GM12873 (cell line): ENCODE results near the gene ALDH1A1.

Experiments
- TF ChIP-seq, protein P1 (sequence below): IDR thresholded peaks from 2 replicates; pipeline ENCODE4 v1.5.1; 2012; ENCODE audit warnings: low read depth, mild to moderate bottlenecking, moderate library complexity, low read length, control low read depth; ENCODE audit not compliant: insufficient read depth; ENCODE audit errors: missing control alignments

ALDH1A1 gene

DNA sequence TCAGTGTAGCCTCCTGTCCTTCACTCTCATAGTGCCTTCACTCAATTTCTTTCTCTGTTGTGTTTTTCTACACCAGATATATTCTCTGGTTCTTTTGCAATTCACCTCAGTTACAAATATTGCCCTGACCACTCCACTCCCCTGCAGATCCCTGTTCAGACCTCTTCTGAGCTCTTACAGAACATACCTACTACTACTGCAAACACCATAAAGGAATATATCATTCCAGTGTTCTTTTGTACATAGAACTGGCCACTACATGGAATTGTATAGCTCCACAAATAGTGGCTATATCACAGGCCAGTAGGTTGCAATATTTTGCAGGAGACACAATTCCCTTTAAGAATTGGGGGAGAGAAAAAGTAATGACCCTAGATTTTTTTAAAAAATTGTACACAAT lies 21.0 kb downstream of the ALDH1A1 start:
- TF ChIP-seq, protein P1, sequence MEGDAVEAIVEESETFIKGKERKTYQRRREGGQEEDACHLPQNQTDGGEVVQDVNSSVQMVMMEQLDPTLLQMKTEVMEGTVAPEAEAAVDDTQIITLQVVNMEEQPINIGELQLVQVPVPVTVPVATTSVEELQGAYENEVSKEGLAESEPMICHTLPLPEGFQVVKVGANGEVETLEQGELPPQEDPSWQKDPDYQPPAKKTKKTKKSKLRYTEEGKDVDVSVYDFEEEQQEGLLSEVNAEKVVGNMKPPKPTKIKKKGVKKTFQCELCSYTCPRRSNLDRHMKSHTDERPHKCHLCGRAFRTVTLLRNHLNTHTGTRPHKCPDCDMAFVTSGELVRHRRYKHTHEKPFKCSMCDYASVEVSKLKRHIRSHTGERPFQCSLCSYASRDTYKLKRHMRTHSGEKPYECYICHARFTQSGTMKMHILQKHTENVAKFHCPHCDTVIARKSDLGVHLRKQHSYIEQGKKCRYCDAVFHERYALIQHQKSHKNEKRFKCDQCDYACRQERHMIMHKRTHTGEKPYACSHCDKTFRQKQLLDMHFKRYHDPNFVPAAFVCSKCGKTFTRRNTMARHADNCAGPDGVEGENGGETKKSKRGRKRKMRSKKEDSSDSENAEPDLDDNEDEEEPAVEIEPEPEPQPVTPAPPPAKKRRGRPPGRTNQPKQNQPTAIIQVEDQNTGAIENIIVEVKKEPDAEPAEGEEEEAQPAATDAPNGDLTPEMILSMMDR, result no peak

DNA sequence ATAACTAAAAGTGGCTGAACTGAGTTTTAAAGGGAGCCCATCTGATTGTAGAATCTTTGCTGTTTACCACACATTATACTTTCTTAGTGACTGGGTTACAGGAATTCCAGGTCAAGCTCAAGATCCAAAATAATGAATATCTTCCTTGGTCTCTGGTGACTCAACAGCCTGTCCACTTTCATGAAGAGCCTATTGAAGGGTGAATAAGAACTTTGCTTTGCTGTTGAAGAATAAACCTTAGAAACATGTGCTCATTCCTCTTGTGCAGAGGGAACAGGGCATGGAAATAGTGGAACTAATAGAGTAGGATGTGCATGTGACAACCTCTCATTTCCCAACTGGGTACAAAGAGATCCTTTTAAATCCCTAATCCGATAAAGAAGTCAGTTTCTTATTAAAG lies 21.4 kb downstream of the ALDH1A1 start:
- TF ChIP-seq, protein P1, result no peak

DNA sequence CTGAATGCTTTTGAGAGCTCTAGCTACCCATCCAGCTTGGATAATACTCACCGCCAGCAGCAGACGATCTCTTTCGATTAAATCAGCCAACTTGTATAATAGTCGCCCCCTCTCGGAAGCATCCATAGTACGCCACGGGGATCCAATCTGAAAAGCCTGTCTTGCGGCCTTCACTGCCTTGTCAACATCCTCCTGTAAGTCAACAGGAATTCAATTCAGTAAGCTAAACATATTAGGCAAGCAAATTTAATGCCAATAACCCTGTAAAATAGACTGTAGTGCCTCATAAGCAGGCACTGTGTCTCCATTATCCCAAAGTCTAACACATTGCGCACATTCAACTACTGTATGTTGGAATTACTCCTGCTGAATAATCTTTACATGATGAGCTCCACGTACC lies 22.0 kb downstream of the ALDH1A1 start:
- TF ChIP-seq, protein P1, result no peak

DNA sequence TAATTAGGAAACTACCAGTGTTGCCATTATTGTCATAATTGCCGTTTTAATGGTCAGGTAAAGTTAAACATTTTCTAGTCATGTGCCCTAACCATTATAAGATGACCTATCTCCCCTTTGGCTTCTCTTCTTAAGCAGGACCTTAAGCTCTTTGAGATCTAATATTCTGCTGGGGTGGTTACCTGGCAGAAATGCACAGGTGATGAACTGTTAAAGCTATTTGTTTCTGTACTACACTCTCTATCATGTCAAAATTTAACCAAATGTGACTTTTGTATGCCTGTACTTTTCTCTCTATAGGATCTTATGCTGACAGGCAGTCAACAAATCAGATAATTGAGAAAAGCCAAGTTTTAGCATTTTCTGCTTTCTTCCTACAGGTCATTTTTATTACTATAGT lies 23.3 kb downstream of the ALDH1A1 start:
- TF ChIP-seq, protein P1, result no peak

DNA sequence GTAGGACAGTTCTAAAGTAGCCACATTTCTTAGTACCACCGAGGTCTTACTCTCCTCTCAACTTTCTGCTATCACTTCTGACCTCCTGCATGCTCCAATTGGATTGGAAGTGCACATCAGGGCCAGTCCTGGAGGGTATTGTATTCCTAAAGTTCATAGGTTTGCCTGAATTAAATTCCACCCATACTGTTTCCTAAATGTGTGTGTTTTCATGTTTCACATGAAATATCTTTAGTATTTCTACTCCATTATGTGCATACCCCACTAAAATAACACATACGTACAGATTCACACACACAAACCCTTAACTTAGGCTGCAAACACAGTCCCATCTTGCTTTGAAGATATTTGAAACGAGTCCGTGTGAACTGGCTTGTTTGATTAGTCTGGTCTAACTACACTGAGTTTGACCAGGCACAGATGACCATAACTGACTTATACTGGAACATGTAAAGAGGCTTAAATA lies 24.8 kb downstream of the ALDH1A1 start:
- TF ChIP-seq, protein P1, result no peak

DNA sequence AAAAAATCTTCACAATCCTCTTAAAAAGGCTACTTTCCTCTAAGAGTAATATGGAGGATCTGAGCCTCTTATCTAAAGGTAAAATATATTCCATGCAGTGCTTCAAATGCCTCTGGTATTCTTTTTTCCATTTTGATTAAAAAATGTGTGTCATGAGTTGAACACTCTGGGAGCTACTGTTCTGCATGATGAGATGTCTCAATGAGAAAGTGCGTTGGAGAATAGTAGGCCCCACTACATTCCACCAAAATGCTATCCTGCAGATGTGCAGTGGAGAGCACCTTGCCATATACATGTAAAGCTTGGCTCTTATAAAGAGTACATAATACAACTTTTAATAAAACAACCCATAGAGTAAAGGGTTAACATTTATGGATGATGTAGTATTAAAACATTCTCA lies 26.3 kb downstream of the ALDH1A1 start:
- TF ChIP-seq, protein P1, result no peak

DNA sequence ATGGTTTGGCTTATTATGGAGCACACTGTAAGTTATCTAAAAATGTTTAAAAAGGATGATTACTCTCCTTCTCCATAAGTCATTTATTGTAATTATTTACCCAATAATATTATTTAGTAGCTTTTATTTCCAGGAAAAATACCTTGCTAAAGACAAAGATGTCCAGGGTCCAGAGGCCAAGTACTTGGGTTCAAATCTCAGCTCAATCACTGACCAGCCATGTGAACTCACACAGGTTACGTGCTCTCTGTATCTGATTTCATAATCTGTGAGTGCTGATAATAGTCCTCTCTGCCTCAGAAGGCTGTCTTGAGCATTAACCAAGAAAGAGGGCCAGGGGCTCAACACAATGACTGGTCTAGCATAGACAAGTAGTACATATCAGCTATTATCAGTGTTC lies 27.0 kb downstream of the ALDH1A1 start:
- TF ChIP-seq, protein P1, result no peak
